Sigmoid colon (tissue), 4 donors: ENCODE data around the gene WNT9A.

Experiments used
- CTCF ChIP-seq, 4 experiments: fragments of 450-650 bp in 3 of 4; fragments of 200-600 bp in 1 of 4; IDR thresholded peaks; one replicate each; pipeline ENCODE4 v1.5.1; 2016 to 2019; ENCODE audit warnings: antibody characterized with exemption in 4 of 4, mild to moderate bottlenecking in 3 of 4, moderate library complexity in 2 of 4
- EP300 ChIP-seq, 4 donors: sonication (generic); formaldehyde crosslinking; IDR thresholded peaks; one replicate each; pipeline ENCODE4 v1.6.1; 2017; ENCODE audit warnings: antibody characterized with exemption in 4 of 4
- POLR2A ChIP-seq, 2 donors: fragments of 450-650 bp; IDR thresholded peaks; one replicate each; pipeline ENCODE4 v1.6.1; 2016; ENCODE audit warnings: antibody characterized with exemption in 2 of 2, mild to moderate bottlenecking in 2 of 2, moderate library complexity in 2 of 2
- POLR2AphosphoS5 ChIP-seq, 4 donors: sonication (generic); formaldehyde crosslinking; IDR thresholded peaks; one replicate each; pipeline ENCODE4 v1.6.1; 2017; ENCODE audit warnings: antibody characterized with exemption in 4 of 4

- TF ChIP-seq CTCF (IDR thresholded peaks at IDR 0.05) (no peak), EP300 (IDR thresholded peaks at IDR 0.05) (no peak), POLR2A (IDR thresholded peaks at IDR 0.05) (no peak), POLR2AphosphoS5 (IDR thresholded peaks at IDR 0.05) (no peak)
Observed at GRCh38 chr1:227935826-227936225, 11.9 kb downstream of the WNT9A start.
